Smooth muscle cell (in vitro differentiated cells): ENCODE results near the gene CNEP1R1. TPM values are rescaled to one million over a fixed set of nuclear protein-coding genes. Genes with fewer than 3 reads are reported as not detected.

Source experiments
- DNase-seq: peaks from one replicate; lab custom pipeline; 2025; ENCODE audit not compliant: unreplicated experiment; lab: John Stamatoyannopoulos, UW
- H2AFZ ChIP-seq: fragments of 200-600 bp; sonication (generic); 2 replicates; pipeline ENCODE4 v1.6.0; 2016; ENCODE audit warnings: antibody characterized with exemption, low read depth, mild to moderate bottlenecking
- H3F3A ChIP-seq: fragments of 200-600 bp; sonication (generic); 2 replicates; pipeline ENCODE4 v1.6.0; 2017; ENCODE audit warnings: antibody characterized with exemption, low read depth
- H3K27ac ChIP-seq: fragments of 200-600 bp; sonication (generic); 2 replicates; pipeline ENCODE4 v1.5.1; 2016; ENCODE audit warnings: low read depth, mild to moderate bottlenecking
- H3K27me3 ChIP-seq: fragments of 200-600 bp; sonication (generic); 2 replicates; pipeline ENCODE4 v1.6.1; 2016; ENCODE audit warnings: low read depth, mild to moderate bottlenecking
- H3K36me3 ChIP-seq: fragments of 200-600 bp; sonication (generic); 2 replicates; pipeline ENCODE4 v1.5.1; 2016; ENCODE audit warnings: low read depth
- H3K4me1 ChIP-seq: fragments of 200-600 bp; sonication (generic); 2 replicates; pipeline ENCODE4 v1.5.1; 2016; ENCODE audit warnings: low read depth
- H3K4me2 ChIP-seq: fragments of 200-600 bp; sonication (generic); 2 replicates; pipeline ENCODE4 v1.6.0; 2016; ENCODE audit warnings: mild to moderate bottlenecking
- H3K4me3 ChIP-seq: fragments of 200-600 bp; sonication (generic); 2 replicates; pipeline ENCODE4 v1.5.1; 2016; ENCODE audit warnings: mild to moderate bottlenecking
- H3K79me2 ChIP-seq: fragments of 200-600 bp; sonication (generic); 2 replicates; pipeline ENCODE4 v1.6.0; 2016; ENCODE audit warnings: low read depth, mild to moderate bottlenecking
- H3K9ac ChIP-seq: fragments of 200-600 bp; sonication (generic); 2 replicates; pipeline ENCODE4 v1.6.0; 2016; ENCODE audit warnings: low read depth
- H3K9me3 ChIP-seq: fragments of 200-600 bp; sonication (generic); replicated peaks from 2 replicates; pipeline ENCODE4 v1.5.1; 2016; ENCODE audit warnings: low read depth
- H4K20me1 ChIP-seq: fragments of 200-600 bp; sonication (generic); 2 replicates; pipeline ENCODE4 v1.6.0; 2016; ENCODE audit warnings: low read depth
- CTCF ChIP-seq: fragments of 200-600 bp; sonication (generic); IDR thresholded peaks from 2 replicates; pipeline ENCODE4 v1.5.1; 2017; ENCODE audit warnings: borderline replicate concordance, mild to moderate bottlenecking, antibody characterized with exemption; ENCODE audit not compliant: insufficient read depth, poor library complexity, severe bottlenecking
- WGBS: methylation state at CpG from one replicate; pipeline ENCODE4 v1.1.7; 2016; ENCODE audit warnings: low lambda C conversion rate; 5-methylcytosine and 5-hydroxymethylcytosine counted together
- polyA plus RNA-seq: library from polyadenylated mRNA; unstranded; fragments of >200 nt; fragmentation: Nextera tagmentation; extraction: Ambion mirVana; gene quantifications from 2 replicates; pipeline ENCODE4 v1.2.1, GENCODE V29; 2016
- total RNA-seq: library from RNA; depleted of rRNA; stranded (reverse); fragments of >200 nt; gene quantifications from 2 replicates; pipeline ENCODE4 v1.2.3, GENCODE V29; 2014

Gene CNEP1R1
- total and polyA plus RNA-seq, 2 experiments from 2014 or later, result 21.3 to 31.7 TPM

GRCh38 chr16:50072730-50073129 lies 47.7 kb downstream of the CNEP1R1 start:
- WGBS, result 98% methylated on average over 5 of the region's 5 CpGs
- H3K4me3 ChIP-seq, result no peak overlapping the region
- H3F3A ChIP-seq, result no peaks in the 10 kb centered on the region
- no peaks in the 10 kb centered on the region for H3K27me3 ChIP-seq
- H2AFZ ChIP-seq, result no peak overlapping the region
- H3K79me2 ChIP-seq, result peaks cover 3% of the 10 kb centered on the region
- DNase-seq, result no peak
- H3K27ac ChIP-seq, result no peak overlapping the region
- H4K20me1 ChIP-seq, result peaks cover 16% of the 10 kb centered on the region
- no peaks in the 10 kb centered on the region for H3K9me3 ChIP-seq
- H3K36me3 ChIP-seq, result peaks cover 10% of the 10 kb centered on the region
- no peak overlapping the region for H3K9ac ChIP-seq
- H3K4me2 ChIP-seq, result no peak overlapping the region
- TF ChIP-seq CTCF, result no peak
- peaks cover 2% of the 10 kb centered on the region for H3K4me1 ChIP-seq

GRCh38 chr16:50079397-50080140 lies 54.5 kb downstream of the CNEP1R1 start:
- 79% methylated on average over 9 of the region's 9 CpGs for WGBS
- H3K27me3 ChIP-seq, result no peaks in the 10 kb centered on the region
- H3K9ac ChIP-seq, result no peak overlapping the region
- H3K9me3 ChIP-seq, result no peaks in the 10 kb centered on the region
- H2AFZ ChIP-seq, result no peak overlapping the region
- H3K79me2 ChIP-seq, result no peaks in the 10 kb centered on the region
- H3K36me3 ChIP-seq, result peaks cover 15% of the 10 kb centered on the region
- no peak for DNase-seq
- H3F3A ChIP-seq, result no peaks in the 10 kb centered on the region
- no peak overlapping the region for H3K4me2 ChIP-seq
- no peaks in the 10 kb centered on the region for H3K4me1 ChIP-seq
- H3K4me3 ChIP-seq, result no peak overlapping the region
- no peak for TF ChIP-seq CTCF
- no peak overlapping the region for H3K27ac ChIP-seq
- peaks cover 7% of the 10 kb centered on the region for H4K20me1 ChIP-seq

- H3K27ac ChIP-seq, result no peak overlapping the region
- no peaks in the 10 kb centered on the region for H3K27me3 ChIP-seq
- H3K9me3 ChIP-seq, result no peaks in the 10 kb centered on the region
- H3K9ac ChIP-seq, result no peak overlapping the region
- H3K4me1 ChIP-seq, result no peaks in the 10 kb centered on the region
- no peak for TF ChIP-seq CTCF
- peaks cover 7% of the 10 kb centered on the region for H4K20me1 ChIP-seq
- no peaks in the 10 kb centered on the region for H3F3A ChIP-seq
- H3K79me2 ChIP-seq, result no peaks in the 10 kb centered on the region
- no peak for DNase-seq
- 97% methylated on average over 7 of the region's 7 CpGs for WGBS
- no peak overlapping the region for H3K4me2 ChIP-seq
- no peak overlapping the region for H3K4me3 ChIP-seq
- no peak overlapping the region for H2AFZ ChIP-seq
- H3K36me3 ChIP-seq, result peaks cover 9% of the 10 kb centered on the region
These were observed 56.5 kb downstream of the CNEP1R1 start for GRCh38 chr16:50081428-50082018.

- Histone ChIP-seq H3K27me3 (no peaks in the 10 kb centered on the region), H3K36me3 (peaks cover 6% of the 10 kb centered on the region), H3K4me1 (no peaks in the 10 kb centered on the region), H3F3A (no peaks in the 10 kb centered on the region), H4K20me1 (peaks cover 7% of the 10 kb centered on the region), H2AFZ (no peak overlapping the region), H3K79me2 (no peaks in the 10 kb centered on the region), H3K9me3 (no peaks in the 10 kb centered on the region), H3K4me3 (no peak overlapping the region), H3K4me2 (no peak overlapping the region), H3K27ac (no peak overlapping the region), H3K9ac (no peak overlapping the region)
- no peak for DNase-seq
- no peak for TF ChIP-seq CTCF
- WGBS, result 92% methylated on average over 8 of the region's 8 CpGs
These were observed 59.0 kb downstream of the CNEP1R1 start for GRCh38 chr16:50083996-50084395.
